GM21381 (cell line): Measurements from ENCODE around the gene OR52J3.
A peak's percentile ranks its signal among the peaks of the same experiment; 100 is the strongest.
"Not testable (repeated sequence)": the region's sequence is repeated elsewhere in the genome, so short reads cannot be mapped to it uniquely, and the experiment has no call there.

ENCODE experiments used
- ATAC-seq: cut with Tn5 transposase; IDR thresholded peaks from one replicate; pipeline ENCODE4 v1.9.1; 2021; ENCODE audit warnings: mild to moderate bottlenecking, moderate library complexity; ENCODE audit not compliant: unreplicated experiment

The OR52J3 gene

DNA sequence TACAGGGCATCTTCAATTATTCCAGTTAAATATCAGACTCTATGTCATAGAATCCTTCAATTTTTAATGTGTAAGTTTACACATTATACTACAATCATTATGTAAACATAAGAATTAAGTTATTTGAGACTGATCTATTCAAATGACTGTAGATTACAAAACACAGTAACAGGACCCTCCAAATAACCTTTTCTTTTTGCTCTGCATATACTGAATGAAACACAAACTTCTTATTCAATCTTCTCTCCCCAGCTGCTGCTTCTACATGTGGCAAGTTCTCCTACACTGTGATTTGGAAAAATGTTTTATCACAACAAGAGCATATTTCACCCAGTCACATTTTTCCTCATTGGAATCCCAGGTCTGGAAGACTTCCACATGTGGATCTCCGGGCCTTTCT is at the start of gene OR52J3:
Gene OR52J3 (plus strand): TSS at position 301 of the 400 bp plus-strand sequence. CDS start 0 bp downstream, at position 301.
- ATAC-seq, result no peak

DNA sequence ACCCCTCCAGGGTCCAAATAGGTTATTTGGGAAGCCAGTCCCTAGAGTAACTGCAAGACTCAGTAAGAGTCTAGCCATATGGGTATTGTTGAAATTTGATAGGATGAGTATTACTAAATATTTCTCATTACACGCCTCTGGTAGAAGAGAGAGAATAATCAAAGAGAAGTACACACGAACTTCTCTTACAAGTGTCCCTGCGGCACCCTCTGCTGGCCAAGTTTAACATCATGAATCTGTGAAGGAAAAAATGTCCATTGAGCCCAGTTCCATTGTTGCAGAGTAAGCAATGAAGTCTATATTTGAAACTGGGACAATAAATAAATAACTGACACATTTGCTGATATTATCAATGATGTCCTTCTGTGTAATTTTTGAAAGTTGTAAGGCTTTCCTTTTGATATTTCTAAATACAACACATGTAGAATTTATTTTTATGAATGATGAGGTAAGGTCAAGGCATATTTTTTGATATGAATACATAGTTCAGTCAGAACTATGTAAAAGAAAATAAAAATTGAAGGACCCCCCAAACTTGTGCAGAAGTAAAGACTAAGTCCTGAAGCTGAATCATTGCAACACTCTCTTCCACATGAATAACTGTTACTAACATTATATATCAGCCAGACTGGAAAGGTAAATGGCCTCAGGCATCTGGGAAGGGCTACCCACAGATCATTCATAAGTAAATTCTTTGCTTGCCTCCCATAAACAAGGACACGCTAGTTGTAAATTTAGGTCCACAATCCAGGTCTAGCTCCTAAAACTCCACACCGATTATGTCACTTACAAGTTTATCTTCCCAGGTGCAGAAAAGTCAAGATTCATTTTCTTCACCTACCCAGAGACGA is 41.7 kb upstream of the OR52J3 start:
- ATAC-seq, result peak; percentile 51

DNA sequence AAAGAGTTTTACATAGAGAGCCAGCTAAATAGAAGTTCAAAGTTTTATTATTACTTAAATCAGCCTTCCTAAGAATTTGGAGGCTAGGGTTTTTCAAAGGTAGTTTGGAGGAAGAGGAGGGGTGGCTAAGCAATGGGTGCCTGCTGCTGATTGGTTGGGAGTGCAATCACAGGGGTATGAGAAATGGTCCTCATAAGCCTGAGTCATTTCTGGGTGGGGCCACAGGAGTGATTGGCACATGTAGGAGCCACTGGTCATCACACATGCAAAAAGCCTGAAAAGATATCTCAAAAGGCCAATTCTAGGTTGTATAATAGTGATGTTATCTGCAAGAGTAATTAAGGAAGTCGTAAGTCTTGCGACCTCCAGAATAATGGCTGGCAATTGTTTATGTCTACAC is 38.8 kb upstream of the OR52J3 start:
- ATAC-seq, result no peak

DNA sequence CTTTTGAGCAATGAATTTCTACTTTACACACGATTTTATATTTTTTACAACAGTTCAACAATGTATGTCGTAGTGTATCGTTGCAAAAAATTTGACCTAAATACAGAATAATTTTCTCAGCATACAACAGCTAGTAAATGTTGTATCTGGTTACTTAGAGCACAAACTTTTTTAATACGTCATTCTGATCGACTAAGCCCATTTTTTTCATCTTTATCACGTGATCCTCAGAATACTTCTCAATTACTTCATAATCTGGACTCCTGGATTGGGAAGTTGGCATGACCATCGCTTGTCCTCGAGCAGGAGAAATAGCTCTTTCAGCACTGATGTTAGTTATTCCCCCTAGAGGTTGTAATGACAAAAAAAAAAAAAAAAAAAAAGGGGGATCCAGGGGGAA is 35.1 kb upstream of the OR52J3 start:
- no peak for ATAC-seq

DNA sequence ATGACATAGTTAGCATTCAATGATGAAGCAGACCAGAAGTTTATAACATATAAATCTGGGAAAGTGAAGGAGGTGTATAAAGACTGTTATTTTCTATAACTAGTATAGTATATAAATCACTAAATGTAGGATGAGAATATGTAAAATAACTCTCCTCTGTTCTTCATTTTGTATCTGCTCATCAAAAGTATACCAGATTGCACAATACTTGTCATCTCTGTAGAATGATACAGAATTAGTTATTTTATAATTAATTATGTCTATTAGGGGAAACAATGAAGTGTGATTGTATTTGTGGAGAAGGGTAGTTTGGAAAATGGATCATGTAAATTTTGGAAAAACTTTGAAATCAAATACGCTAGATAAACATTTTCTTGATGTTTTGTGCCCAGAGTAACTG is 33.3 kb upstream of the OR52J3 start:
- ATAC-seq, result no peak

DNA sequence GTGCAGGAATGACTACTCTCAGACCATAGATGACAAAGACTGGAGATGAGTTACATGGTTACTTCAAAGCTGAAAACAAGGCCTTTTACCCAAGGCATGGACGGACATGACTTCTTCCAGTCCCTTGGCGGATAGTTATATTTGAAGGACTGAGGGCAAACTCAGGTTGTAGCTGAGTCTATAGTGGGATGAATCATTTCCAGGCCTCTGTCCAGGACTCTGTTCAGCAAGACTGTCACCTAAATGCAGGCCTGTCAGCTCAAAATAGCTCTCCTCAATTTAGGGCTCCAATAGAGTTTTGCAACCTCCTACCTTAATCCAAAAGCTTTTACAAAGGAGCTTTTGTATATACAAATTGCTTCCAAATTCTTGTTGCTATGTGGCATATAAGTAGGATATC is 24.3 kb upstream of the OR52J3 start:
- ATAC-seq, result no peak

DNA sequence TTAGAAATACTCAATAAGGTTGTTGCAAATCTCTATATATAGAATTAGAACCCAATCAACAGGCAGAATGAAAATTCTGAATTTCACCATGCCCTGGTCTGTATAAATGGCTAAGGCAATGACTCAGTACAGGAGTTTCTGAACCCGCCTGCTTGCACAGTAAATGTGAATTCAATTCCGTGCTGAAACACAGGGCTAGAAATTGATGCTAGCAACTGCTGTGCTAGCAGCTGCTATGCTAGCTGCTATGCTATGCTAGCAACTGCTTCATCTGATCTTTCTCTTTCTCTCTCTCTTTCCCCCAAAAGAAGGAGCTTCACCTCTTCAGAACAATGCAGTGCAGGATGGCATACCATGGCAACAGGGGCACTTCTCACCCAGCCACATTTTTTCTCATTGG is 9.7 kb upstream of the OR52J3 start:
- no peak for ATAC-seq

DNA sequence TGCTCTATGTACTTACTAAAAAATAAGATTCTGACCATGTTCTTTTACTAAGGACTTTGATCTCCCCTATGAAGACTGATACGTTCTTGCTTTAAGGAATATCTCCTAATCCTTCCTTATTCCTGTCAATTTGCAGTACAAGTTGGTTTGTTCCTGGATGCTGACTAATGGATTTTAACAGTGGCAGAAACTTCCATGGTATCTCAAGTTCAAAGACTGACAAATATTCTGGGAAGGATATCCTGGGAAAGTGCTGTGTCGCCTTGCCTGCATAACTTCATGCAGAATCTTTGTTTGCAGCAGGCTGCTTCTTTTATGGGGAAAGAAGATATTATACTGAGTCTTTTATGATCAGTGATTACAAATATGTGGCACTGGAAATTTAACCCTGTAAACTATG is 8.4 kb upstream of the OR52J3 start:
- no peak for ATAC-seq

DNA sequence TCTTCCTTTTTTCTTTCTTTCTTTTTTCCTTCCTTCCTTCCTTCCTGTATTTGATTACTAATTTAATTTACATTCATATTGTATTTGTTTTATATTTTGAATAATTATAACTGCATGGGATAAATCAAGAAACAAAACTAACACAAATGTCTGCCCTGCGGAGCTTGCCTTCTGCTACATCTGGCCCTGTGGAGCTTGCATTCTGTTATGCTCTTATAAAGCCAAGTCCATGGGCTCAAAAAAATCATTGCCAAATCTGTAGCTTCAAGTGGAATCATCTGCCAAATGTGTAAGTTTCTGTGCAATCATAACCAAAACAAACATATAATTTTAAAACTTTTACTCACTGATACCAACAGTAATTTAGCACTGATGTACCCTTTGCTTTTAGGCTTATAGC is 8.0 kb upstream of the OR52J3 start:
- ATAC-seq, result no peak

DNA sequence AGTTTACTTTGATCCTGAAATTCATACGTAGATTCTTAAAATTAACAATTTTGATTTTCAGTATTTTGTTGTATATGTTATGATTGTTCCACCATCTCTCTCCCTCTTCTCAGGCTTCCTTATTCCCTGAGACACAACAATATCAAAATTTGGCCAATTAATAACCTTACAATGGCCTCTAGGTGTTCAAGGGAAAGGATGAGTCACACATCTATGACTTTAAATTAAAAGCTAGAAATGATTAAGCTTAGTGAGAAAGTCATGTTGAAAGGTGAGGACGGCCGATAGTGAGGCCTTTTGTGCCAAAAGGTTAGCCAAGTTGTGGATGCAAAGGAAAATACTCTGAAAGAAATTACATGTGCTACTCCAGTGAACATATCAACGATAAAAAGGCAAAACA is 5.5 kb upstream of the OR52J3 start:
- no peak for ATAC-seq

DNA sequence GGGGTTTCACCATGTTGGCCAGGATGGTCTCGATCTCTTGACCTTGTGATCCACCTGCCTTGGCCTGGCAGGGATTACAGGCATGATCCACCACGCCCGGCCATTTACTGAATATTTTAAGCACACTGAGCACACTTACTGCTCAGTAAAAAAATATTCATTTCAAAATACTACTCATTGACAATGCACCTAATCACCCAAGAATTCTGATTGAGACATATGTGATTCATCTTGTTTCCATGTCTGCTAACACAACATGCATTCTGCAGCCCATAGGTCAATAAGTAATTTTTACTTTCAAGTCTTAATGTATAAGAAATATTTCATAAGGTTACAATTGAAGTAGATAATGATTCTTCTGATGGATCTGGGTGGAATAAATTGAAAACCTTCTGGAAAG is 4.2 kb upstream of the OR52J3 start:
- ATAC-seq, result no peak

DNA sequence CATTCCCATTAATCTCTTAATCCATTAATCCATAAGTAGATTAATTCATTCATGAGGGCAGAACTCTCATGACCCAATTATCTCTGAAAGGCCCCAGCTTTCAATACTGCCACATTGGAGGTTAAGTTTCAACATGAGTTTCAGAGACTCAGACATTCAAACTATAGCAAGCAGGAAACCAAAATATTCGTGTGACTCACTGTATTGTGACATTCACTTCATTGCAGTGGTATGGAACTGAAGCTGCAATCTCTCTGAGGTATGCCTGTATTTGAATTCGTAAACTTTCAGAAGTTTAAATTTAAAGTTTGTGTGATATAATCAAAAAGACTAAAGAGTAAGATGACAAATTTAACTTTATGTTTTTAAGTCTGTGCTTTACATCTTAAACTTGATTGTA is 2.9 kb upstream of the OR52J3 start:
- no peak for ATAC-seq

DNA sequence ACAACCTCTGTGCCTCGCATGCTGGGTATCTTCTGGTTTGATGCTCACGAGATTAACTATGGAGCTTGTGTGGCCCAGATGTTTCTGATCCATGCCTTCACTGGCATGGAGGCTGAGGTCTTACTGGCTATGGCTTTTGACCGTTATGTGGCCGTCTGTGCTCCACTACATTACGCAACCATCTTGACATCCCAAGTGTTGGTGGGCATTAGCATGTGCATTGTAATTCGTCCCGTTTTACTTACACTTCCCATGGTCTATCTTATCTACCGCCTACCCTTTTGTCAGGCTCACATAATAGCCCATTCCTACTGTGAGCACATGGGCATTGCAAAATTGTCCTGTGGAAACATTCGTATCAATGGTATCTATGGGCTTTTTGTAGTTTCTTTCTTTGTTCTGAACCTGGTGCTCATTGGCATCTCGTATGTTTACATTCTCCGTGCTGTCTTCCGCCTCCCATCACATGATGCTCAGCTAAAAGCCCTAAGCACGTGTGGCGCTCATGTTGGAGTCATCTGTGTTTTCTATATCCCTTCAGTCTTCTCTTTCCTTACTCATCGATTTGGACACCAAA is 516 bp downstream of the OR52J3 start:
- no peak for ATAC-seq

DNA sequence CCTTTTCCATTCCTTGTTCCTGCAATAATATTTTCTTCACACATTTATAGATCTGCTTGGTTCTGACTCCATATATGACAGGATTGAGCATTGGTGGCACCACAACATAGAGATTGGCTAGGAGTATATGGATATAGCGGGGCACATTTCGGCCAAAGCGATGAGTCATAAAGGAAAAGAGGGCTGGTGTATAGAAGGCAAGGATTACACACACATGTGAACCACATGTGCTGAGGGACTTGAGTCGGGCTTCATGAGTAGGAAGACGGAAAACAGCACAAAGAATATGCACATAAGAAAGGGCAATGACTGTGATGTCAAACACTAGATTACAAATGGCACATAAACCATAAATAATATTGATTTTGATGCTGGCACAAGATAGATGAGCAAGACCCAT is 12.4 kb downstream of the OR52J3 start:
- not testable (repeated sequence) for ATAC-seq

DNA sequence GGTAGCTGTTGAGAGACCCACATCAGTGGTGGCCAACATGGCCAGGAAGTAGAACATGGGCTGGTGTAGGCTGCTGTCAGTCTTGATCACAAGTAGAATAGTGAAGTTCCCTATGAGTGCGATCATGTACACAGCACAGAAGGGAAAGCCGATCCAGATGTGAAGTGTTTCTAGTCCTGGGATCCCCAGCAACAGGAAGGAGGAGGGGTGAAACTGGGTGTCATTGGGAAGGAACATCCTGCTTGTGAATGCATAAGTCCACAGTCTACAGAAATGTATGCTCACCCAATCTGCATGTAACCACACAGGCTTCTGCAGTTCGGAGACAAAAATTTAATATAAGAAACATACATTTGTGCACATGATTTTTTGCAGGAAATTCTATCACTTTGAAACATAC is 13.1 kb downstream of the OR52J3 start, which contains the start of gene OR52E2:
Gene OR52E2 (minus strand): TSS at position 237 of the 400 bp plus-strand sequence. CDS start 0 bp downstream, at position 237.
- ATAC-seq, result no peak

DNA sequence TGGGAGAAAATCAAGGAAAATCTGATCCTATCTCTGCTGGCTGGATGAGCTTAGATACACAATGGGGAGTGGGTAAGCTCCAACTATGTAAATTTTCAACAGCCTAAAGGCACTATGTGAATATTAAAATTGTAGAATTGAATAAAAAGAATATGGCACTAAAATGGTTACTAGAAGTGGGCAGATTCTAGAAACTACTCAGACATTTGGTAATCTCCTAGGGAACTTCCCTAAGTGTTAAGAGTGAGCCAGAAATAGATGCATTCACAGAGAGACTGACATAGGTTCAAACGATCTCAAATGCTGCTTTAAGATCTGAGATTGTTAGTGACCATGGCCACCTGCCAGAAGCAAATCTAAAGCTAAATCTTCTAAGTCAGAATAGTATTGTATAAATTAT is 18.7 kb downstream of the OR52J3 start:
- ATAC-seq, result no peak

DNA sequence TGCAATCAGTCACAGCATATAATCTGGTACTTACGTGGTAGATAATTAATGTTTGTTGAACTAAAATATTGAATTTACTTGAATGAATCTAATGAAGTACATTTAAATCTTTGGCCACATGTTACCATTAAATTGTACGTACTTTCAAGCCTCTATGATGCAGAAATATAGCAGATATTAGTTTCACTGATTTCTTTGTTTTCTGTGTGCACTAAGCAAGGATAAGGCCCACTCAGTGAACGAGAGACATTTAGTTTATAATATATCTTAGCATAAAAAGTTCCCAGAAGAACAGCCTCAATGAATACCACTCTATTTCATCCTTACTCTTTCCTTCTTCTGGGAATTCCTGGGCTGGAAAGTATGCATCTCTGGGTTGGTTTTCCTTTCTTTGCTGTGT is 22.9 kb downstream of the OR52J3 start, which contains the start of gene OR52E1:
Gene OR52E1 (plus strand): TSS at position 301 of the 400 bp plus-strand sequence.
- no peak for ATAC-seq

DNA sequence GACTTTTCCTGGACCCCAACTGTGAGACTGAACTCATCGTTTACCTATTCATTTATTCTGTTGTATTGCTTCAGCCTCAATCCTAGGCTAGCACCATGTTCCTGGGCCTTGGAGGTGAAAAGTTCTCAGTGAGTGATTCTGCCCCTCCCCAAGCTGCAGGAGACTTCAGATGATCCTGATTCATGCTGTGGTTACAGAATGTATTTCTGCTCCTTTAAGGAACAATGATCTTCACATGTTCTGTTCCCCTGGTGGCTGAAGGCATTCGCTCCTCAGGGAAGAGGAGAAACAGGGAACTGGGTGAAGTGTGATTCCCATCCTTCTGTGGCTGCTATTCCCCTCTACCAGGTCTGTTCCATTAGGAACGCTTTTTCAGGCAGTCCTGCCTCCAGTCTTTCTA is 25.5 kb downstream of the OR52J3 start:
- no peak for ATAC-seq

DNA sequence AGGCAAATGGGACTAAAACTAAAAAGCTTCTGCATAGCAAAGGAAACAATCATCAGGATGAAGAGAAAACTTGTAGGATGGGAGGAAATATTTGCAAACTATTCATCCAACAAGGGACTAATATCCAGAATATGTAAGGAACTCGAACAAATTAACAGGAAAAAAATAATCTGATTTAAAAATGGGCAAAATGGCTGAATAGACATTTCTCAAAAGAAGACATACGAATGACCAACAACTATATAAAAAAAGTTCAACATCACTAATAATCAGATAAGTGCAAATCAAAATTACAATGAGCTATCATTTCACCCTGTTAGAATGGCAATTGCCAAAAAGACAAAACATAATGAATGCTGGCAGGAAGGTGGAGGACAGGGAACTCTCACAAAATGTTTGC is 35.1 kb downstream of the OR52J3 start:
- no peak for ATAC-seq

DNA sequence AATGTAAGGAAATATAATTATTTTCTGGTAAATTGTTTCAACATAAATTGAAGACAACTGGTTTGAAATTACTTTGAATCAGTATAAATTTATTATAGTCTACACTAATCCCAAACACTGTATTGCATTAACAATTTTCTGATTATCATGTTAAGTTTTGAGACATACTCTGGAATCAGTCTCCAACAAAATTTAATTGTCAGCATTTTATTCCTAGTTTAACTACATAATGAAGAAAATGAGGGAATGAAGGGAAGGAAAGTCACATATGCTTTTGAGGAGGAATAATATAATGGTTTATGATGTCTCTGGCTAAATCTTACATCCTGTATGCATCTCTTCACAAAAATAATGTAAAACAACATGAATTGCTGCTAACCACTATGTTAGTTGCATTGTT is 37.3 kb downstream of the OR52J3 start:
- ATAC-seq, result no peak

DNA sequence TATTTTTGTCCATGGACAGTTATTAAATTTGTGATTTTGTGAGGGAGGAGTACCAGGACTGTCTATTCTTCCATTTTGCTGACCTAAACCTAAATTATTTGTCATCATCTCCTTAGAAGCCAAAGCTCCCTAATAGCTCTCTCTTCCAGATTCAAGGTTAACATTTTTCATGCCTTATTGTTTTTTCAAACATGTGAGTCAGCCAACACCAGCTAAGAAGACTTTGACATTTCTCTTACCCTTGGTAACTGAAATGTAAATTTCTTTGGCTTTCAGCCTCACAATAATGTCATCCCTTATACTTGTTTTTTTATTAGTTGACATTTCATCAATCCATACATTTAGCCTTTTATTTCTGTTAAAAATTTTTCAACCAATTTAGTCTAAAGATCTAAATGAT is 42.2 kb downstream of the OR52J3 start:
- no peak for ATAC-seq

DNA sequence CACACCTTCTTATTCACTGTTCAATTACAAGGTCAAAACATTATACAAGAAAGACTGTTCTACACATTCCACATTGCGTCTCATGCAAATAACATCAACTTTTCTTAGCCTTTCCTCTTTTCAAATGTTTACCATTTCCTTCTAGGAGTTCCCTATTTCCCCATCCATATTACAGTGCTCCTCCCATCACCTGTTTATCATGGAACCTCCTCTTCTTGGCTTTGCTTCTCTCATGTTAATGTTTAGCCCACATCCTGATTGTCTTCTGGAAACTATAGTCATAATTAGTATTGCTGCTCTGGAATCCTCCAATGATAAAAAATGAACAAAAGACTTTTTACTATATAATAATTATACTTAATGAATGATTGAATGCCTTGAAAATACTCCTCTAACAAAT is 44.3 kb downstream of the OR52J3 start:
- ATAC-seq, result no peak
